Trophoblast cell (in vitro differentiated cells and primary cell): ENCODE measurements around the gene RSPH10B.
"Not testable (repeated sequence)": the region's sequence is repeated elsewhere in the genome, so short reads cannot be mapped to it uniquely, and the experiment has no call there.

Experiments
- DNase-seq, 2 donors: peaks; one replicate each; pipeline ENCODE4 v3.0.0-alpha.2; 2016
- H2AFZ ChIP-seq: 2 replicates; pipeline ENCODE4 v1.6.1; 2013; ENCODE audit warnings: low read length, moderate library complexity, mild to moderate bottlenecking; ENCODE audit not compliant: insufficient read depth, poor library complexity
- H2AK5ac ChIP-seq: 2 replicates; pipeline ENCODE4 v1.6.1; 2013; ENCODE audit warnings: mild to moderate bottlenecking, low read length
- H2BK120ac ChIP-seq: 2 replicates; pipeline ENCODE4 v1.6.1; 2013; ENCODE audit warnings: low read length, mild to moderate bottlenecking, moderate library complexity; ENCODE audit not compliant: insufficient read depth, poor library complexity
- H2BK12ac ChIP-seq: 2 replicates; pipeline ENCODE4 v1.6.1; 2013; ENCODE audit warnings: mild to moderate bottlenecking, low read length, moderate library complexity
- H2BK5ac ChIP-seq: 2 replicates; pipeline ENCODE4 v1.6.1; 2013; ENCODE audit warnings: low read length, low read depth, moderate library complexity, mild to moderate bottlenecking; ENCODE audit not compliant: poor library complexity
- H3K14ac ChIP-seq: 2 replicates; pipeline ENCODE4 v1.6.1; 2013; ENCODE audit warnings: mild to moderate bottlenecking, low read length
- H3K18ac ChIP-seq: 2 replicates; pipeline ENCODE4 v1.6.1; 2013; ENCODE audit warnings: mild to moderate bottlenecking, low read length
- H3K23ac ChIP-seq: 2 replicates; pipeline ENCODE4 v1.6.1; 2013; ENCODE audit warnings: low read length
- H3K27ac ChIP-seq: 2 replicates; pipeline ENCODE4 v1.5.1; 2013; ENCODE audit warnings: low read depth, mild to moderate bottlenecking, inconsistent platforms, low read length, moderate library complexity
- H3K27me3 ChIP-seq: 2 replicates; pipeline ENCODE4 v1.6.1; 2013; ENCODE audit warnings: inconsistent platforms, mild to moderate bottlenecking, low read length, moderate library complexity; ENCODE audit not compliant: insufficient read depth
- H3K36me3 ChIP-seq, 2 experiments: 1 replicate in 1 of 2; 2 replicates in 1 of 2; pipeline ENCODE4 v1.6.1; 2013; ENCODE audit warnings: low read length in 2 of 2, mild to moderate bottlenecking in 2 of 2, moderate library complexity in 1 of 2; ENCODE audit not compliant: insufficient read depth in 2 of 2, control insufficient read depth in 1 of 2
- H3K4ac ChIP-seq: 2 replicates; pipeline ENCODE4 v1.6.1; 2013; ENCODE audit warnings: low read depth, mild to moderate bottlenecking, low read length, moderate library complexity
- H3K4me1 ChIP-seq, 2 experiments: 1 replicate in 1 of 2; 2 replicates in 1 of 2; pipeline ENCODE4 v1.6.1; 2013; ENCODE audit warnings: low read length in 2 of 2, mild to moderate bottlenecking in 2 of 2, moderate library complexity in 1 of 2; ENCODE audit not compliant: insufficient read depth in 2 of 2, control insufficient read depth in 1 of 2
- H3K4me2 ChIP-seq: 2 replicates; pipeline ENCODE4 v1.6.1; 2013; ENCODE audit warnings: inconsistent platforms, mild to moderate bottlenecking, low read length, moderate library complexity
- H3K4me3 ChIP-seq: 2 replicates; pipeline ENCODE4 v1.5.1; 2013; ENCODE audit warnings: mild to moderate bottlenecking, low read depth, low read length, inconsistent platforms
- H3K79me1 ChIP-seq: one replicate; pipeline ENCODE4 v1.6.1; 2013; ENCODE audit warnings: low read length
- H3K79me2 ChIP-seq: 2 replicates; pipeline ENCODE4 v1.6.1; 2013; ENCODE audit warnings: low read length, mild to moderate bottlenecking; ENCODE audit not compliant: control insufficient read depth, insufficient read depth, poor library complexity
- H3K9ac ChIP-seq: 2 replicates; pipeline ENCODE4 v1.6.1; 2013; ENCODE audit warnings: mild to moderate bottlenecking, low read length
- H3K9me3 ChIP-seq: 2 replicates; pipeline ENCODE4 v1.6.1; 2013; ENCODE audit warnings: low read depth, mild to moderate bottlenecking, control low read depth, inconsistent platforms, low read length; ENCODE audit not compliant: insufficient read depth
- H4K12ac ChIP-seq: 2 replicates; pipeline ENCODE4 v1.6.1; 2013; ENCODE audit warnings: low read depth, mild to moderate bottlenecking, low read length, moderate library complexity
- H4K8ac ChIP-seq: 2 replicates; pipeline ENCODE4 v1.6.1; 2013; ENCODE audit warnings: low read depth, mild to moderate bottlenecking, low read length, moderate library complexity
- H4K91ac ChIP-seq: one replicate; pipeline ENCODE4 v1.6.1; 2013; ENCODE audit warnings: low read depth, mild to moderate bottlenecking, low read length, moderate library complexity
- WGBS: extraction: QIAGEN DNeasy Blood & Tissue Kit; methylation state at CpG from one replicate; pipeline ENCODE4 v1.1.7; 2013; ENCODE audit warnings: missing lambda C conversion rate; ENCODE audit not compliant: insufficient read length, insufficient coverage; ENCODE audit errors: extremely low coverage; 5-methylcytosine and 5-hydroxymethylcytosine counted together

RSPH10B gene

GRCh38 chr7:5892498-5892897 lies 78.0 kb downstream of the RSPH10B start:
- Histone ChIP-seq H3K9ac (no peak overlapping the region), H3K9me3 (no peaks in the 10 kb centered on the region), H3K4me1 (no peaks in the 10 kb centered on the region), H3K4me2 (no peak overlapping the region), H2BK120ac (no peak overlapping the region), H2BK12ac (no peak overlapping the region), H4K8ac (no peak overlapping the region), H2BK5ac (no peak overlapping the region), H2AFZ (no peak overlapping the region), H4K91ac (no peak overlapping the region), H2AK5ac (no peak overlapping the region), H3K23ac (no peak overlapping the region), H3K79me1 (no peaks in the 10 kb centered on the region), H3K27me3 (no peaks in the 10 kb centered on the region), H4K12ac (no peak overlapping the region), H3K14ac (no peak overlapping the region), H3K27ac (no peak overlapping the region), H3K4ac (no peak overlapping the region), H3K36me3 (no peaks in the 10 kb centered on the region), H3K79me2 (no peaks in the 10 kb centered on the region), H3K18ac (no peak overlapping the region), H3K4me3 (no peak overlapping the region)
- WGBS = no CpG with 5 or more reads among the region's 9 CpGs
- no peak for DNase-seq

- not testable (repeated sequence) for H4K8ac ChIP-seq, H3K9ac ChIP-seq, H4K91ac ChIP-seq
Observed at GRCh38 chr7:5890244-5890643, 80.2 kb downstream of the RSPH10B start.

DNA sequence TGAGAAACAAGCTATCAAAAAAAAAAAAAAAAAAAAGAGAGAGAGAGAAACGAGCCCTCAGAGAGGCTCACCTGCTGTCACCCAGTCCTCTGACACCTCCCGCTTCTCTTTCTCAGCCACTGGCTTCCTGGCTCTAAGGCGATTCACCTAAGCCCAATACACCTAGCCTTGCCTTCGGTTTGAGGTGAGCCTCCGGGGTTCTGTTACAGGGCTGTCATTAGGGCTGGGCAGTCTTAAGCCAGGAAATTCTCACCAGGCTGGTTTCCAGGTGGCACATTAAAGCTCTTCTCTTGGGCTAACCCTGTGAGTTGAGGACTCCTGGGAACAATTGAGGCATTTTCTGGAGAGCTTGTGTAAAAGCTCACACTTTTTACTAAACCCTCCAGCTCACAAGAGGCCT lies 82.5 kb downstream of the RSPH10B start:
- H2BK120ac ChIP-seq, H3K9ac ChIP-seq, H3K9me3 ChIP-seq, H3K27ac ChIP-seq, H3K79me1 ChIP-seq, H2BK12ac ChIP-seq, H3K79me2 ChIP-seq, H3K18ac ChIP-seq, H2BK5ac ChIP-seq, H4K91ac ChIP-seq, H3K4me1 ChIP-seq, H3K4me3 ChIP-seq, H3K4ac ChIP-seq, H3K23ac ChIP-seq, H4K8ac ChIP-seq, H2AK5ac ChIP-seq, H4K12ac ChIP-seq, DNase-seq, H2AFZ ChIP-seq, H3K27me3 ChIP-seq, H3K36me3 ChIP-seq, H3K4me2 ChIP-seq, H3K14ac ChIP-seq: not testable (repeated sequence)
- WGBS = no CpG with 5 or more reads among the region's 5 CpGs

More at GRCh38 chr7:5890244-5890643, 80.2 kb downstream of the RSPH10B start:
- H3K79me1 ChIP-seq, H3K79me2 ChIP-seq, H2BK120ac ChIP-seq, H3K18ac ChIP-seq, H3K4ac ChIP-seq, H2AFZ ChIP-seq, H2AK5ac ChIP-seq, H3K4me3 ChIP-seq, H4K12ac ChIP-seq, H3K27me3 ChIP-seq, H3K36me3 ChIP-seq, H3K23ac ChIP-seq, H3K4me1 ChIP-seq, H3K9me3 ChIP-seq, H2BK5ac ChIP-seq, H3K14ac ChIP-seq, H2BK12ac ChIP-seq, DNase-seq, H3K4me2 ChIP-seq, H3K27ac ChIP-seq: not testable (repeated sequence)
- no CpG with 5 or more reads among the region's 2 CpGs for WGBS

DNA sequence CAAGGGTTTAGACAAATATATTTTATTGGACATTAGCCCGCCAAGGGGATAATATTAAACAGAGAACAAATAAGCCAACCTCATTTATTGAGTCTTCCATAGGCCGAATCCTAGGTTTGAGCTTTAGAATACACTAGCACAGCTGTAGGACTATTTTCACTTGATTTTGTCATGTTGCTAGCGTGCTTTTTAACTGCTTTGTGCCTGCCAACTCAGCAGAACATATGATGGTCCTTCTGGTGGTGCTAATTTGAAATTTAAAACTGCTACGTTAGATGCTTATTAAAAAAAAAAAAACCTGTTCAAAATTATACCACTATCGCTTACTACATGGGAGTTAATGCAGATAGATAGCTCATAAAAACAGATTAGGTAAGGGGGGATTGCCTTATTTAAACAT lies 86.1 kb downstream of the RSPH10B start:
- not testable (repeated sequence) for H3K79me2 ChIP-seq, H2BK5ac ChIP-seq, H3K23ac ChIP-seq, H3K79me1 ChIP-seq, H3K27me3 ChIP-seq, H3K27ac ChIP-seq, H2BK120ac ChIP-seq, H4K12ac ChIP-seq, H3K14ac ChIP-seq, H3K9me3 ChIP-seq, H2BK12ac ChIP-seq, H3K4me1 ChIP-seq, H2AFZ ChIP-seq, H2AK5ac ChIP-seq, H3K9ac ChIP-seq, H3K18ac ChIP-seq, H3K4ac ChIP-seq, H3K36me3 ChIP-seq, DNase-seq, H3K4me2 ChIP-seq, H4K91ac ChIP-seq, H3K4me3 ChIP-seq, H4K8ac ChIP-seq
- WGBS = no CpG with 5 or more reads among the region's 5 CpGs
